Transverse colon (tissue), 4 donors: ENCODE data around the gene FBXL17.

ENCODE experiments used
- CTCF ChIP-seq, 5 experiments: fragments of 200-600 bp in 3 of 5; fragments of 450-650 bp in 2 of 5; sonication (generic) in 3 of 5; IDR thresholded peaks; 1 replicate in 2 of 5; 2 replicates in 3 of 5; pipeline ENCODE4 v1.5.1; 2016 to 2017; ENCODE audit warnings: antibody characterized with exemption in 5 of 5, inconsistent platforms in 3 of 5, mild to moderate bottlenecking in 2 of 5, moderate library complexity in 1 of 5
- EP300 ChIP-seq: sonication (generic); formaldehyde crosslinking; IDR thresholded peaks from one replicate; pipeline ENCODE4 v1.6.1; 2017; ENCODE audit warnings: antibody characterized with exemption, low read depth
- POLR2A ChIP-seq: fragments of 450-650 bp; IDR thresholded peaks from one replicate; pipeline ENCODE4 v1.6.1; 2016; ENCODE audit warnings: antibody characterized with exemption, mild to moderate bottlenecking, moderate library complexity
- POLR2AphosphoS5 ChIP-seq, 3 donors: sonication (generic); formaldehyde crosslinking; IDR thresholded peaks; one replicate each; pipeline ENCODE4 v1.6.1; 2016; ENCODE audit warnings: antibody characterized with exemption in 3 of 3

GRCh38 chr5:107830750-107831149 is 551.1 kb downstream of the FBXL17 start:
- no peak for TF ChIP-seq CTCF (IDR thresholded peaks at IDR 0.05)
- TF ChIP-seq POLR2AphosphoS5 (IDR thresholded peaks at IDR 0.05), result no peak
- no peak for TF ChIP-seq EP300
- no peak for TF ChIP-seq POLR2A
